ENCODE data around the gene DNAAF5.

The DNAAF5 gene

DNA sequence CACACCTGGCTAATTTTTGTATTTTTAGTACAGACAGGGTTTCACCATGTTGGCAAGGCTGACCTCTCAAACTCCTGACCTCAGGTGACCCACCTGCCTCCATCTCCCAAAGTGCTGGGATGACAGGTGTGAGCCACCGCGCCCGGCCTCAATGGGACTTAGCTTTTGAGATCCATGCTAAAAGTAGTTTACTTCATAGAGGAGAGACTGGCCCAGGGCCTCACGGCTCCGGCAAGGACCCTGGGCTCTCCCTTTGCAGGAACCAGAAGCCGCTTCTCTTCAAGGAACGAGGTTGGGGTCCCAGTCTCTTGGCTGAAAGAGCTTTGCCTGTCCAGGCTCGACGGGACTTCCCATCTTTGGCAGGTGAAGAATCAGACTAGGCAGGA, 30.1 kb upstream of the DNAAF5 start:
- H2AK5ac ChIP-seq (ENCODE audit: low read length, severe bottlenecking), result no peak overlapping the region

DNA sequence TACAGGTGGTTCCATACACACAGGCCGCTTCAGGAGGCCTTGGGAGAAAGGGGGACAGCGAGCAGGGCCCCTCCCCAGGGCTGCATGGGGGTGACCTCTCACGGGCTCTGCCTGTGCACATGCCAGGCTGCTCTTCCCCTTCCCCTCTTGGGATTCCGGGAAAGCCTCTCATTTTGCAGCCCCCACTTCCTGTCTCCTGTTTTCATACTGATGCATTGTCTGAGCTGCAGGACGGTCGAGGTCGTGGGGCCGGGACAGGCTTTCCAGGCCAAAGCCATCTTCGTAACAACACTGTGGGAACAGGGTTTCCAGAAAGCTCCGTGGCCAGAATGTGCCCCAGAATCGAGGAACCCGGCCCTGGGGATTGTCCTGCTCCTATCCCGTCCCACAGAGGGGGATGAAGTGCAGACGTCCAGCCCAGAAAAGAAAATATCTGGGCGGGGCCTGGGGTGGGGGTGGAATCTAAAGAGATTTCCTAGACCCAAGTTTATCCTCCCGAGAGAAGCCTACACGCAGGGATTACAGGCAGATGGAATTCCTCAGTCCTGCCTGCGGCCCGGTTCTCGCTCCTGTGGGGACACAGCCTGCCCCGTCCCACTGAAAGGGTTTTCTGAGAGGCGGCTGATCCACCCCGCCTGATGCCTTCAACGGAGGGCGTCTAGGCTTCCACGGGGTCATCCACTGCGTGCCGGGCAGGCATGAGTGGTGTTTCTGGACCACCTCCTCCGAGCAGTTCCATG, 29.5 kb upstream of the DNAAF5 start:
- H3K36me3 ChIP-seq (ENCODE audit: control insufficient read depth in 1 of 2, insufficient read depth in 2 of 2, low read depth in 1 of 2, low read length in 2 of 2), result peaks cover 0 to 11% of the 10 kb centered on the region in 2 experiments
- H3K4ac ChIP-seq (ENCODE audit: low read depth in 1 of 2, low read length in 2 of 2), result no peak overlapping the region
- H2AK5ac ChIP-seq (ENCODE audit: low read length, severe bottlenecking), result no peak overlapping the region
- H3K4me2 ChIP-seq (ENCODE audit: low read length, poor library complexity, severe bottlenecking), result no peak overlapping the region
- H3K9me3 ChIP-seq (ENCODE audit: control insufficient read depth, low read length), result no peaks in the 10 kb centered on the region
- no peak overlapping the region for H2BK15ac ChIP-seq (ENCODE audit: low read depth, poor library complexity, severe bottlenecking)
- H2BK120ac ChIP-seq (ENCODE audit: low read depth, low read length), result no peak overlapping the region
- no peak for DNase-seq
- H3K79me1 ChIP-seq (replicated peaks; ENCODE audit: low read length, poor library complexity, severe bottlenecking), result peaks cover 5% of the 10 kb centered on the region
- no peak overlapping the region for H3K23ac ChIP-seq (ENCODE audit: low read length in 2 of 2)
- no peak overlapping the region for H3K4me3 ChIP-seq (ENCODE audit: insufficient read depth in 1 of 2, low read depth in 1 of 2, low read length in 2 of 2)
- H3K4me1 ChIP-seq (ENCODE audit: control insufficient read depth, insufficient read depth, low read depth, low read length), result peaks cover 17% of the 10 kb centered on the region
- H4K8ac ChIP-seq (ENCODE audit: low read length), result no peak overlapping the region
- WGBS, result 81% methylated on average over 29 of the region's 29 CpGs
- no peak overlapping the region for H2AFZ ChIP-seq (ENCODE audit: low read depth, low read length)
- H3K9ac ChIP-seq (ENCODE audit: low read length), result no peak overlapping the region
- H2BK12ac ChIP-seq (ENCODE audit: low read length in 2 of 2), result no peak overlapping the region
- H4K91ac ChIP-seq (ENCODE audit: low read length), result no peak overlapping the region
- no peak overlapping the region for H3K18ac ChIP-seq (ENCODE audit: low read depth in 1 of 2, low read length in 2 of 2)
- no peak overlapping the region for H3K27ac ChIP-seq (ENCODE audit: low read length, poor library complexity, severe bottlenecking)
- no peak overlapping the region for H2BK5ac ChIP-seq (ENCODE audit: low read depth, low read length, poor library complexity, severe bottlenecking)
- H3K14ac ChIP-seq (ENCODE audit: low read length in 2 of 2), result no peak overlapping the region
- no peaks in the 10 kb centered on the region for H3K27me3 ChIP-seq (ENCODE audit: control insufficient read depth in 1 of 2, insufficient read depth in 1 of 2, low read length in 2 of 2)

More for the DNA sequence above, 30.1 kb upstream of the DNAAF5 start:
- H2BK120ac ChIP-seq (ENCODE audit: low read depth, low read length), result no peak overlapping the region
- peaks cover 0 to 14% of the 10 kb centered on the region in 2 experiments for H3K36me3 ChIP-seq (ENCODE audit: control insufficient read depth in 1 of 2, insufficient read depth in 2 of 2, low read depth in 1 of 2, low read length in 2 of 2)
- H2BK15ac ChIP-seq (ENCODE audit: low read depth, poor library complexity, severe bottlenecking), result no peak overlapping the region
- no peak overlapping the region for H3K4ac ChIP-seq (ENCODE audit: low read depth in 1 of 2, low read length in 2 of 2)
- no peak overlapping the region for H3K9ac ChIP-seq (ENCODE audit: low read length)
- H2AFZ ChIP-seq (ENCODE audit: low read depth, low read length), result no peak overlapping the region
- peaks cover 5% of the 10 kb centered on the region for H3K79me1 ChIP-seq (replicated peaks; ENCODE audit: low read length, poor library complexity, severe bottlenecking)
- no peak overlapping the region for H4K91ac ChIP-seq (ENCODE audit: low read length)
- no peak for DNase-seq
- 97% methylated on average over 9 of the region's 9 CpGs for WGBS
- H3K14ac ChIP-seq (ENCODE audit: low read length in 2 of 2), result no peak overlapping the region
- no peak overlapping the region for H2BK5ac ChIP-seq (ENCODE audit: low read depth, low read length, poor library complexity, severe bottlenecking)
- no peak overlapping the region for H3K27ac ChIP-seq (ENCODE audit: low read length, poor library complexity, severe bottlenecking)
- no peak overlapping the region for H3K4me2 ChIP-seq (ENCODE audit: low read length, poor library complexity, severe bottlenecking)
- no peak overlapping the region for H3K4me3 ChIP-seq (ENCODE audit: insufficient read depth in 1 of 2, low read depth in 1 of 2, low read length in 2 of 2)
- peaks cover 17% of the 10 kb centered on the region for H3K4me1 ChIP-seq (ENCODE audit: control insufficient read depth, insufficient read depth, low read depth, low read length)
- no peak overlapping the region for H3K18ac ChIP-seq (ENCODE audit: low read depth in 1 of 2, low read length in 2 of 2)
- no peak overlapping the region for H4K8ac ChIP-seq (ENCODE audit: low read length)
- H3K23ac ChIP-seq (ENCODE audit: low read length in 2 of 2), result no peak overlapping the region
- no peak overlapping the region for H2BK12ac ChIP-seq (ENCODE audit: low read length in 2 of 2)
- no peaks in the 10 kb centered on the region for H3K9me3 ChIP-seq (ENCODE audit: control insufficient read depth, low read length)
- H3K27me3 ChIP-seq (ENCODE audit: control insufficient read depth in 1 of 2, insufficient read depth in 1 of 2, low read length in 2 of 2), result no peaks in the 10 kb centered on the region

DNA sequence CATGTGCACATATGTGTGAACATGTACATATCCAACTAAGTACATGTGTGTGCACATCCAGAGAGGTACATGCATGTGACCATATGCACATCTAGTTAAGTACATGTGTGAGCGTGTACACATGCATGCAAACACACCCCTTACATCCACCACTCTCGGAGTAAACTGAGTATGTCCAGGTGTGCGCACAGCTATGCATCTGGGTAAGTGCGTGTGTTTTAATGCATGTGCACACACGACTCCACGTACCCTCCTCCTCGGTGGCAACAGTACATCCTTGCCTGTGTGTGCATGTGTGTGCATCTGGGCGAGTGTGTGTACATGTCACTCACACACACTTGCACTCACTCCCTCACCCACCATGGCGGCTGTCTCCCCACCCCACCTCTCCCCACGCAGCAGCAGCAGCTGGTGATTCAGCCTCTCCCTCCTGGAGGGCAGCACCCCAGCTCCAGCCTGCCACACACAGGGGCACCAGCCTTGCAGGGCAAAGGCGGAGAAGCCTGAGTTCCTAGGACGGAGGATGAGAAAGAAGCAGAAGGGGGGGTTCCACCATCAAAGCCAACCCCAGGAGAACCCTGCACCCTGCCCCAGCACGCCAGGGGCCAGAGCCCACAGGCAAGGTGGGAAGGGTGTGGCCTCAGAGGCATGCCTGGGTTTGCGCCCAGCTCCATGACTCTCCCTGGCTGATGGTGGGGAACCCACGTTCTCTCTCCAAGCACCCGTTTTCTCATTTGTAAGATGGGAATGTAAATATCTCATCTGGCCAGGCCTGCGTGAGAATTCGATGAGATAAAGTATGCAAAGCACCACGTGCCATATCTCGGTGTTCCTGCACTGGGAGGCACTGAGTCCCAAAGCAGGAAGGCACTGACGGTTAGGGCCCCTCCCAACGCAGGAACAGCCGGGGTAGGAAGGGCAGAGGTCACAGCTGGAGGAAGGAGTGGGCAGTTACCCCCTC, 27.7 kb upstream of the DNAAF5 start:
- no peaks in the 10 kb centered on the region for H3K27me3 ChIP-seq (ENCODE audit: control insufficient read depth in 1 of 2, insufficient read depth in 1 of 2, low read length in 2 of 2)
- no peak overlapping the region for H3K18ac ChIP-seq (ENCODE audit: low read depth in 1 of 2, low read length in 2 of 2)
- no peak for DNase-seq
- H3K23ac ChIP-seq (ENCODE audit: low read length in 2 of 2), result peak overlapping the region in 1 of 2 experiments; percentile 46
- no peak overlapping the region for H3K9ac ChIP-seq (ENCODE audit: low read length)
- H3K9me3 ChIP-seq (ENCODE audit: control insufficient read depth, low read length), result peaks cover 6% of the 10 kb centered on the region
- WGBS, result 75% methylated on average over 23 of the region's 23 CpGs
- no peak overlapping the region for H2BK15ac ChIP-seq (ENCODE audit: low read depth, poor library complexity, severe bottlenecking)
- no peak overlapping the region for H2BK12ac ChIP-seq (ENCODE audit: low read length in 2 of 2)
- peak overlapping the region in 1 of 2 experiments; percentile 13 for H3K14ac ChIP-seq (ENCODE audit: low read length in 2 of 2)
- H3K79me1 ChIP-seq (replicated peaks; ENCODE audit: low read length, poor library complexity, severe bottlenecking), result peaks cover 5% of the 10 kb centered on the region
- H3K4ac ChIP-seq (ENCODE audit: low read depth in 1 of 2, low read length in 2 of 2), result no peak overlapping the region
- H2BK5ac ChIP-seq (ENCODE audit: low read depth, low read length, poor library complexity, severe bottlenecking), result no peak overlapping the region
- no peak overlapping the region for H4K91ac ChIP-seq (ENCODE audit: low read length)
- no peak overlapping the region for H2AFZ ChIP-seq (ENCODE audit: low read depth, low read length)
- H3K27ac ChIP-seq (ENCODE audit: low read length, poor library complexity, severe bottlenecking), result no peak overlapping the region
- peaks cover 17% of the 10 kb centered on the region for H3K4me1 ChIP-seq (ENCODE audit: control insufficient read depth, insufficient read depth, low read depth, low read length)
- H4K8ac ChIP-seq (ENCODE audit: low read length), result no peak overlapping the region
- H2BK120ac ChIP-seq (ENCODE audit: low read depth, low read length), result no peak overlapping the region
- H3K4me2 ChIP-seq (ENCODE audit: low read length, poor library complexity, severe bottlenecking), result no peak overlapping the region
- H3K4me3 ChIP-seq (ENCODE audit: insufficient read depth in 1 of 2, low read depth in 1 of 2, low read length in 2 of 2), result peak overlapping the region in 1 of 2 experiments; percentile 9
- peaks cover 0 to 6% of the 10 kb centered on the region in 2 experiments for H3K36me3 ChIP-seq (ENCODE audit: control insufficient read depth in 1 of 2, insufficient read depth in 2 of 2, low read depth in 1 of 2, low read length in 2 of 2)
- no peak overlapping the region for H2AK5ac ChIP-seq (ENCODE audit: low read length, severe bottlenecking)

Measured in mesenchymal stem cell (in vitro differentiated cells and primary cell).